HCT116 (cell line): Measurements from ENCODE around the gene SERGEF. TPM values are rescaled to one million over a fixed set of nuclear protein-coding genes. Genes with fewer than 3 reads are reported as not detected.

ENCODE experiments used
- ATAC-seq: fragments of 200-7000 bp; cut with Tn5 transposase; 2 replicates; pipeline ENCODE4 v1.9.1; 2020; ENCODE audit warnings: mild to moderate bottlenecking, moderate library complexity
- BruUV-seq: library from RNA; stranded (reverse); fragments of 400-500 nt; replicated peaks from 2 replicates; lab custom pipeline; 2021; lab: Mats Ljungman, UMichigan
- CTCF ChIA-PET: fragments of 300-600 bp; sonication (Branson Sonifier 250); formaldehyde crosslinking; loops from one replicate; lab custom pipeline; 2021; ENCODE audit warnings: antibody characterized with exemption; lab: Charles Lee
- POLR2A ChIA-PET: fragments of 300-600, 350-600 bp; sonication (Branson Sonifier 250); formaldehyde crosslinking; loops from one replicate; lab custom pipeline; 2021; ENCODE audit warnings: antibody characterized with exemption; lab: Charles Lee
- RAD21 ChIA-PET, 2 experiments: fragments of 300-600 bp; sonication (Branson Sonifier 250); formaldehyde crosslinking; loops; one replicate each; lab custom pipeline; 2023; ENCODE audit warnings: low total read pairs in 2 of 2; ENCODE audit not compliant: uncharacterized antibody in 2 of 2, unreplicated experiment in 2 of 2, low non-redundant PET in 1 of 2; lab: Charles Lee
- DNase-seq: peaks from one replicate; pipeline ENCODE4 v3.0.0-alpha.2; 2010; ENCODE audit warnings: low read depth, low spot score
- H2AFZ ChIP-seq: fragments of 200-600 bp; shearing (Covaris generic), sonication (generic); 2 replicates; pipeline ENCODE4 v1.6.1; 2017; ENCODE audit warnings: low read depth, mixed run types, mixed read lengths, antibody characterized with exemption, low read length; ENCODE audit not compliant: poor library complexity, severe bottlenecking
- H3K27ac ChIP-seq: 2 replicates; pipeline ENCODE4 v1.5.1; 2012; ENCODE audit warnings: low read depth, low read length
- H3K27me3 ChIP-seq: fragments of 200-600 bp; sonication (generic); 2 replicates; pipeline ENCODE4 v1.6.1; 2016; ENCODE audit warnings: mixed run types, low read length, mixed read lengths; ENCODE audit not compliant: insufficient read depth
- H3K36me3 ChIP-seq, 2 experiments: fragments of 200-500 bp in 1 of 2; fragments of 200-600 bp in 1 of 2; sonication (Bioruptor generic) in 1 of 2; sonication (generic) in 1 of 2; 2 replicates each; pipeline versions ENCODE4 v1.5.1 to v1.6.1; 2014 to 2016; ENCODE audit warnings: low read length in 2 of 2, inconsistent platforms in 1 of 2, mixed read lengths in 1 of 2, mixed run types in 1 of 2; ENCODE audit not compliant: insufficient read depth in 2 of 2, control insufficient read depth in 1 of 2
- H3K4me1 ChIP-seq, 2 experiments: fragments of 200-600 bp in 1 of 2; sonication (generic) in 1 of 2; 2 replicates each; pipeline versions ENCODE4 v1.5.1 to v1.6.1; 2012 to 2017; ENCODE audit warnings: low read length in 2 of 2, inconsistent platforms in 1 of 2, mild to moderate bottlenecking in 1 of 2, mixed read lengths in 1 of 2, mixed run types in 1 of 2, moderate library complexity in 1 of 2; ENCODE audit not compliant: insufficient read depth in 2 of 2, control insufficient read depth in 1 of 2
- H3K4me2 ChIP-seq: fragments of 200-600 bp; sonication (generic); 2 replicates; pipeline ENCODE4 v1.6.1; 2017; ENCODE audit warnings: mixed run types, low read length, mixed read lengths
- H3K4me3 ChIP-seq, 2 experiments: fragments of 200-600 bp in 1 of 2; sonication (generic) in 1 of 2; replicated peaks in 1 of 2; 2 replicates each; pipeline ENCODE4 v1.5.1; 2011 to 2016; ENCODE audit warnings: low read length in 2 of 2, control low read depth in 1 of 2, low read depth in 1 of 2, mild to moderate bottlenecking in 1 of 2, mixed read lengths in 1 of 2, mixed run types in 1 of 2
- H3K79me2 ChIP-seq: fragments of 200-600 bp; sonication (generic); 2 replicates; pipeline ENCODE4 v1.6.1; 2017; ENCODE audit warnings: mild to moderate bottlenecking, mixed run types, low read length, moderate library complexity, mixed read lengths; ENCODE audit not compliant: insufficient read depth
- H3K9ac ChIP-seq: fragments of 200-600 bp; sonication (generic); 2 replicates; pipeline ENCODE4 v1.6.1; 2016; ENCODE audit warnings: low read length, mixed read lengths
- H3K9me2 ChIP-seq: fragments of 200-600 bp; sonication (generic), shearing (Covaris generic); 2 replicates; pipeline ENCODE4 v1.6.1; 2017; ENCODE audit warnings: mixed run types, mild to moderate bottlenecking, moderate library complexity; ENCODE audit not compliant: insufficient read depth
- H3K9me3 ChIP-seq, 2 experiments: fragments of 200-500 bp in 1 of 2; fragments of 200-600 bp in 1 of 2; sonication (Bioruptor generic) in 1 of 2; sonication (generic) in 1 of 2; 2 replicates each; pipeline ENCODE4 v1.6.1; 2014 to 2017; ENCODE audit warnings: low read length in 2 of 2, mixed read lengths in 2 of 2, inconsistent platforms in 1 of 2, low read depth in 1 of 2, mild to moderate bottlenecking in 1 of 2, mixed run types in 1 of 2, moderate library complexity in 1 of 2; ENCODE audit not compliant: control insufficient read depth in 1 of 2, insufficient read depth in 1 of 2
- H4K20me1 ChIP-seq: fragments of 200-600 bp; sonication (generic), shearing (Covaris generic); 2 replicates; pipeline ENCODE4 v1.6.1; 2017; ENCODE audit warnings: mixed run types, mild to moderate bottlenecking, moderate library complexity; ENCODE audit not compliant: insufficient read depth
- CBX3 ChIP-seq: IDR thresholded peaks from 2 replicates; pipeline ENCODE4 v1.6.1; 2012; ENCODE audit warnings: low read depth
- CEBPB ChIP-seq: IDR thresholded peaks from 2 replicates; pipeline ENCODE4 v1.6.1; 2012; ENCODE audit warnings: low read depth
- RAD21 ChIP-seq: IDR thresholded peaks from 2 replicates; pipeline ENCODE4 v1.6.1; 2012; ENCODE audit warnings: low read depth, mild to moderate bottlenecking
- TCF7L2 ChIP-seq: IDR thresholded peaks from 2 replicates; pipeline ENCODE4 v1.7.0; 2011; ENCODE audit warnings: borderline replicate concordance, inconsistent platforms; ENCODE audit not compliant: insufficient read depth, insufficient read length; ENCODE audit errors: extremely low read depth
- ZNF274 ChIP-seq: fragments of 200-500 bp; sonication (Bioruptor generic); IDR thresholded peaks from 2 replicates; pipeline ENCODE4 v1.6.1; 2014; ENCODE audit warnings: mild to moderate bottlenecking, low read depth, low read length, inconsistent platforms
- intact Hi-C: fragments of 100-400 bp; cut with micrococcal nuclease; formaldehyde crosslinking; loops from 2 replicates; pipeline ENCODE4 v1.10.0; 2022
- total RNA-seq: library from RNA; stranded (reverse); gene quantifications from one replicate; pipeline ENCODE4 v1.2.1, GENCODE V29; 2021; ENCODE audit not compliant: unreplicated experiment
- TF ChIP-seq, protein P1 (sequence below): IDR thresholded peaks from 2 replicates; pipeline ENCODE4 v1.6.1; 2011; ENCODE audit warnings: mild to moderate bottlenecking, low read length, moderate library complexity; ENCODE audit not compliant: insufficient replicate concordance; ENCODE audit errors: extremely low read depth

The SERGEF gene
- total RNA-seq, 1 experiment from 2014 or later, result 32.8 TPM

DNA sequence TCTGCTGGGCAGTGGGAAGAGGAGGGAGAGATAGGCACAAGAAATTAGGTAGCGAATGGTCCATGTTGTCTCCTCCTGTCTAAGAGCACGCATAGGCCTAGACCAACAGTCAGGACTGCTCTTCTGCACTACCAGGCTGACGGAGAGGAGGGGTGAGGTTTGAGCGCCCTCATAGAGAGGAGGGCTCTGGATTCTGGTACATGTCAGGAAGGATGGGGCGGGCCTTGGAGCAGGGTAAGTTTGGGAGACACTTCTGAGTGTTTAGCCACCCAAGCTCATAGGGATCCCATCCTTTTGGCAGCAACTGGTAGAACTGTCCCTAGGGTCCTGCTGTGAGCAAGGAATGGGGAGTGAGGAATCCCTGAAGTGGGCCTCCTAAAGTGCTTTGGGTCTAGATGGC, 217.9 kb downstream of the SERGEF start:
- no peaks in the 10 kb centered on the region for H3K79me2 ChIP-seq
- no peaks in the 10 kb centered on the region for H3K27me3 ChIP-seq
- H3K27ac ChIP-seq, result no peak overlapping the region
- H3K9ac ChIP-seq, result no peak overlapping the region
- H3K4me1 ChIP-seq, result peaks cover 0 to 7% of the 10 kb centered on the region in 2 experiments; a peak in 1 of 4 replicates
- no peak for TF ChIP-seq TCF7L2
- ChIA-PET CTCF (no interaction called here), RAD21 (no interaction called here), POLR2A (no interaction called here)
- intact Hi-C loops, result no loop called here
- no peaks in the 10 kb centered on the region for H3K9me3 ChIP-seq
- H4K20me1 ChIP-seq, result no peaks in the 10 kb centered on the region
- H3K4me3 ChIP-seq, result no peak overlapping the region
- H3K4me2 ChIP-seq, result no peak overlapping the region
- no peaks in the 10 kb centered on the region for H3K36me3 ChIP-seq
- no peak for ATAC-seq
- H3K9me2 ChIP-seq, result no peaks in the 10 kb centered on the region
- no peak for DNase-seq
- no peak overlapping the region for H2AFZ ChIP-seq
- no TSS peak for BruUV-seq

DNA sequence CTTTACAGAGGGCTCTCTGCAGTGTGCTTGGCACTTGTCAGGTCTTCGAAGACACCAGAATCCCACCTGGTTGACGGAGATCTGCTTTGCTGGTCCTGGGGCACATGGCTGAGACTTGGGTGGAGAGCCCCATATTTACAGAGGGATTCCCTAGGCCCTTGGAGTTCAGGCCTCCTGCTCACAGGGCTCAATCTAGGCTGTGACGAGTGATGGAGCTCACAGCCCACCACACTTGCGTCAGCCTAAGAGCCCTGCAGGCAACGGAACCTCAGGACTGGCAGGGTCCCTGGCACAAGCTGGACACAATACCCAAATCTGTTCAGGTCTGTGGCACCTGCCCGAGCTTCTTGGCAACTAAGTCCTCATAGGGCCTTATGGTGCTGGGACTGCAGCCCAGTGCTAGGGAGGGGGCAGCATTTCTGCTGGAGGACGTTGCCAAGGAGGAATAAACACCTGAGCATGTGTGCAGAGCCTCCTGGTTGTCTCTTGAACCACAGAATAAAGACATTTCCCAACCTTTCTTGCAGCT, 219.1 kb downstream of the SERGEF start:
- Histone ChIP-seq H3K27me3 (no peaks in the 10 kb centered on the region), H3K9ac (no peak overlapping the region), H3K9me2 (no peaks in the 10 kb centered on the region), H2AFZ (no peak overlapping the region), H3K9me3 (no peaks in the 10 kb centered on the region), H4K20me1 (no peaks in the 10 kb centered on the region), H3K4me1 (peaks cover 0 to 7% of the 10 kb centered on the region in 2 experiments; a peak in 1 of 4 replicates), H3K36me3 (no peaks in the 10 kb centered on the region), H3K4me2 (no peak overlapping the region), H3K27ac (no peak overlapping the region), H3K79me2 (no peaks in the 10 kb centered on the region), H3K4me3 (no peak overlapping the region)
- ChIA-PET RAD21 (no interaction called here), POLR2A (no interaction called here), CTCF (interaction anchor here (0.6 kb wide), 1 partner anchor 27 kb away, joined by 3 read pairs; no protein-coding TSS in a partner anchor)
- TF ChIP-seq CBX3, result no peak
- no peak for TF ChIP-seq CEBPB
- no peak for TF ChIP-seq ZNF274
- TF ChIP-seq RAD21, result no peak
- TF ChIP-seq, protein P1, sequence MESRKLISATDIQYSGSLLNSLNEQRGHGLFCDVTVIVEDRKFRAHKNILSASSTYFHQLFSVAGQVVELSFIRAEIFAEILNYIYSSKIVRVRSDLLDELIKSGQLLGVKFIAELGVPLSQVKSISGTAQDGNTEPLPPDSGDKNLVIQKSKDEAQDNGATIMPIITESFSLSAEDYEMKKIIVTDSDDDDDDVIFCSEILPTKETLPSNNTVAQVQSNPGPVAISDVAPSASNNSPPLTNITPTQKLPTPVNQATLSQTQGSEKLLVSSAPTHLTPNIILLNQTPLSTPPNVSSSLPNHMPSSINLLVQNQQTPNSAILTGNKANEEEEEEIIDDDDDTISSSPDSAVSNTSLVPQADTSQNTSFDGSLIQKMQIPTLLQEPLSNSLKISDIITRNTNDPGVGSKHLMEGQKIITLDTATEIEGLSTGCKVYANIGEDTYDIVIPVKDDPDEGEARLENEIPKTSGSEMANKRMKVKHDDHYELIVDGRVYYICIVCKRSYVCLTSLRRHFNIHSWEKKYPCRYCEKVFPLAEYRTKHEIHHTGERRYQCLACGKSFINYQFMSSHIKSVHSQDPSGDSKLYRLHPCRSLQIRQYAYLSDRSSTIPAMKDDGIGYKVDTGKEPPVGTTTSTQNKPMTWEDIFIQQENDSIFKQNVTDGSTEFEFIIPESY, result no peak
- BruUV-seq, result no TSS peak
- DNase-seq, result no peak
- intact Hi-C loops, result no loop called here
- ATAC-seq, result no peak
